Measurements from ENCODE around the gene LRFN5.

DNA sequence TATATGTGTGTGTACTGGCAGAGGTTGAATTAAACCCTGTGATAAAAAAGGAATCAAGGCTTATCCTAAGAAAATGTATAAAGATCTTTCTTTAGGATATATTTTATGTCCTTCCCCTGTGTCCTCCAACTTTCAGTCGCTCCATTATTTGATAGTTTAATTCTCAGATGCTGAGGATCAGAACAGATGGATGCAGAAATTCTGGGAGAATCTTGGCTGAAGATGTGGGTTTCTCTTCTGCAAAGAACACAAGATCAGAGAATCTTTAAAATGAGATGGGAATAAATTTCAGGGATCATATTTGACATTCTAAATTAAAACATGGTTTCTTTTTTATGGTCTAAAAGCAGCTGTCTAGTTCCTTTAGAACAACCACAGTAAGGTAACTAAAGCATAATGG is 37.9 kb downstream of the LRFN5 start:
- TF ChIP-seq, protein P1, sequence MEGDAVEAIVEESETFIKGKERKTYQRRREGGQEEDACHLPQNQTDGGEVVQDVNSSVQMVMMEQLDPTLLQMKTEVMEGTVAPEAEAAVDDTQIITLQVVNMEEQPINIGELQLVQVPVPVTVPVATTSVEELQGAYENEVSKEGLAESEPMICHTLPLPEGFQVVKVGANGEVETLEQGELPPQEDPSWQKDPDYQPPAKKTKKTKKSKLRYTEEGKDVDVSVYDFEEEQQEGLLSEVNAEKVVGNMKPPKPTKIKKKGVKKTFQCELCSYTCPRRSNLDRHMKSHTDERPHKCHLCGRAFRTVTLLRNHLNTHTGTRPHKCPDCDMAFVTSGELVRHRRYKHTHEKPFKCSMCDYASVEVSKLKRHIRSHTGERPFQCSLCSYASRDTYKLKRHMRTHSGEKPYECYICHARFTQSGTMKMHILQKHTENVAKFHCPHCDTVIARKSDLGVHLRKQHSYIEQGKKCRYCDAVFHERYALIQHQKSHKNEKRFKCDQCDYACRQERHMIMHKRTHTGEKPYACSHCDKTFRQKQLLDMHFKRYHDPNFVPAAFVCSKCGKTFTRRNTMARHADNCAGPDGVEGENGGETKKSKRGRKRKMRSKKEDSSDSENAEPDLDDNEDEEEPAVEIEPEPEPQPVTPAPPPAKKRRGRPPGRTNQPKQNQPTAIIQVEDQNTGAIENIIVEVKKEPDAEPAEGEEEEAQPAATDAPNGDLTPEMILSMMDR (conservative IDR thresholded peaks at IDR 0.05; ENCODE audit: low read length) = no peak
- TF ChIP-seq EZH2phosphoT487 (IDR thresholded peaks at IDR 0.05; ENCODE audit: borderline replicate concordance) = no peak

All from Loucy (cell line).